ENCODE results near the gene CACNB4.
"Not testable (repeated sequence)": the region's sequence is repeated elsewhere in the genome, so short reads cannot be mapped to it uniquely, and the experiment has no call there.

The CACNB4 gene

DNA sequence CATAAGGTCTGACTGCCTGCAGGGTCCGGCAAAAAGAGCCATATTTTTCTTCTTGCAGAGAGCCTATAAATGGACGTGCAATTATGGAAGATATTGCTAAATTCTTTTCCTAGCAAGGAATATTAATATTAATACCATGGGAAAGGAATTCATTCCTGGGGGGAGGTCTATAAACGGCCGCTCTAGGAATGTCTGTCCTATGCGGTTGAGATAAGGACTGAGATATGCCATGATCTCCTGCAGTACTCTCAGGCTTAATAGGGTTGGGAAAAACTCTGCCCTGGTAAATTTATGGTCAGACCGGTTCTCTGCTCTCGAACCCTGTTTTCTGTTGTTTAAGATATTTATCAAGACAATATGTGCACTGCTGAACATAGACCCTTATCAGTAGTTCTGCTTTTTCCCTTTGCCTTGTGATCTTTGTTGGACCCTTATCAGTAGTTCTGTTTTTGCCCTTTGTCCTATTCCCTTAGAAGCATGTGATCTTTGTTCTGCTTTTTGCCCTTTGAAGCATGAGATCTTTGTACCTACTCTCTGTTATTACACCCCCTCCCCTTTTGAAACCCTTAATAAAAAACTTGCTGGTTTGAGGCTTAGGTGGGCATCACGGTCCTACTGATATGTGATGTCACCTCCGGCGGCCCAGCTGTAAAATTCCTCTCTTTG is 156.2 kb downstream of the CACNB4 start:
- DNase-seq (ENCODE audit: low read depth), result not testable (repeated sequence)

DNA sequence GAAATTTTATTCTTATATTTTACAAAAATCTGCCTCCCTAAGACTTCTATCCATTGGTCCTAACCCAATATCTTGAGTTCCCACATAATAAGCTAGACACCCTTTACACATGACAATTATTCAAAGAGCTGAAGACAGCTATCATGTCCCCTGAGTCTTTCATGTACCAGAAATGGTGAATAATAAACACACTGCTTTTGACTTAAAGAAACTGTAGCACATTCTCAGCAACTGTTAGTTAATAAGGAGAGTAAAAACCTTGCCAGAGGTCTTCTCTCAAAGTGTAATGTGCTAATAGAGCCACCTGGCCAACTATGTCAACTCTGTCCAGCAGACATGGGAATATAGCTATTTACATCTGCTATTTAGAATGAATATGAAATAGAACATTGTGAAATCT is 160.9 kb downstream of the CACNB4 start:
- no peak for DNase-seq (ENCODE audit: low read depth)

DNA sequence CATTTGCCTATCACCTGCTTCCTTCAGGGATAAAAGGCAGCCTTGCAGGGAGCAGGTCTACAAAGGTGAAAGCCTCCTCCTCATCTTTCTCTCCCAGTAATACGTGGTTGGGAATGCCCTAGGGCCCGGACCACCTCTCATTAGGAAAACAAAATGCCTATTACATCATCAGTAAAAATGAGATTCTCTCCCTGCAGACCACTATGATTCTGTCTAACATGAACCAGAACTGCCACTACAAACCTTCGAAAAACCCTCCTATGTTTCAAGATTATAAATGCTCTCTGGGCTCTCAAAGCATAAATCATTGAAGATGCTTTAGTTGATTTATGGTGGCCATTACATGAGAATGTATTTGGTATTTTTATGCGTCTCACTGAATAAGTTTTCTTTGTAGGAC is 162.2 kb downstream of the CACNB4 start:
- DNase-seq (ENCODE audit: low read depth), result no peak

DNA sequence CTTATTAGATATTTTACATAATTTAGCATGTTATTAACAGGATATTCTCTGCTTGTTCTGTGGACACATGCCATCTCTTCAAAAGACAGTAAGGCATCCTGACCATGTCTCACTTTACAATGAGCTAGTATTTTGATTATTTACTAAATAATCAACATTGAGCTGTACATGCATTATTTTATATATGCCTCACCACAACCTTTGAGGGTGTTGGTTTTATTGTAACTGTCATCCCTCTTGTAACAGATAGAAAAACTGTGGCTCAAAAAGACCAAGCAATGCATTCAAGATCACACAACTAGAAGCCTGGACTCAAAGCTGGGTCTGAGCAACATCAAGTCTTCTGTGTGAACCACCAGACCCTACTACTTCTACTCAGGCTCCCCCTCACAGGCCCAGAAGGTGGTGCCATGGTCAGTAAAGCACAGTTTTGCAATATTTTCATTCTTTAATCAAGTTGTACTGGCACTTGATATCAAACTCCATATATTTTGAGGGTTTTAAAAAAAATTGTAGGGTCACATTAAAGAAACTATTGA is 165.5 kb downstream of the CACNB4 start:
- DNase-seq (ENCODE audit: low read depth), result no peak

DNA sequence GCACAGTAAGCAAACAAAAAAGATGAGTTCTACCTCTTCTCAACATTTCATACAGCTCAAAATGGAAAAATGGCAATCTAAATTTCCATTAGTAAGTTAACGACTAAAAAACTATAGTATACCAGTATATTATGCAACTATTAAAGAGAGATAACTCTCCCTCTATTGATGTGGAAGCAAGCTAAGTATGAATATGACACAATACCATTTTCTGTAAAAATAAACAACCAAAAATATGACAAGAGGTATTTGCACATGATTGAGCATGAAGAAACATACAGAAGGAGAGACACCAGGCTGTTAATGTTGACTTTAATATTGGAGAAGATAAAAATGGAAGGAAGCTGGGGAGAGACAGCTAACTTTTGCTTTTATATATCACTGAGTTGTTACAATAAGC is 167.1 kb downstream of the CACNB4 start:
- DNase-seq (ENCODE audit: low read depth), result no peak

DNA sequence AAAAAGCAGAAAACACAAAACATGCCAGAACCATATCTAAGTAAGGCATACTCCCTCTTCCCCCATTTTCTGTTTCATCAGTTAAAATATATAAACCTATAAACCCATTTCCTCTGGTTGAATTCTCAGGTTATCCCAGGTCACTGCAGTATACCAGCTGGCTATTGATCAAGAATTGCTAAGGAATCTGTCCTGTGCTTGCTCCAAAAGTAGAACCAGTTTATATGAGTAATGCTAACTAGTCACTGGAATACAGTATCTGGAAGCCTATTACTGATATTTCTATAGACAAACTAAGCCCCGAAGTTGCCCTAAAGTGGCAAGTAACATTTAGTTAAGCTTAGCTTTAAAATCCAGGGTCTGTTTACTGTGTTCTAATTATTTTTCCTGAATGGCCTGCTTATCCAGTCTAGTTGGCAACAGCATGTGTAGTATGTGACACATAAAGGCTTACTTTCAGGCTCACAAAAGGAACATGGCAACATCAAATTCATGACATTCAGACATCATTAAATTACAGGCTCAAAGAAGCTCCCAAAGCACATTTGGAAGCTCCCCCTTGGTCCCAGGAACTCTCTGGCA is 167.7 kb downstream of the CACNB4 start:
- no peak for DNase-seq (ENCODE audit: low read depth)

DNA sequence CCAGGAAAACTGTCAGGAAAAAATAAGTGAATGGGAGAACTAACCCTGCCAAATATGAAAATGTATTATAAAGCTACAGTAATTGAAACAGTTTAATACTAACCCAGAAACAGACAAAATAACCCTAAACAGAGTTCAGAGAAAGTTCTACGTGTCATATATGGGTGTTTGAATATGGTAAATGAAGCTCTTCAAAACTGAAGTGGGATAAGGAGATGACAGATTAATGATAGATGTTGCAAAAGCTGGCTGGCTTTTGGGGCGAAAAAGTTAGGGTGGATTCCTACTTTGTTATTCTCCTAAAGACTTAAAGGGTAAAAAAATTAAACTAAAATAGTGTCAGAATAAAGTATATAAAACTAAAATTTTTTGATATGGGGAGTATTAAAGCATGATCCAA is 168.8 kb downstream of the CACNB4 start:
- no peak for DNase-seq (ENCODE audit: low read depth)

DNA sequence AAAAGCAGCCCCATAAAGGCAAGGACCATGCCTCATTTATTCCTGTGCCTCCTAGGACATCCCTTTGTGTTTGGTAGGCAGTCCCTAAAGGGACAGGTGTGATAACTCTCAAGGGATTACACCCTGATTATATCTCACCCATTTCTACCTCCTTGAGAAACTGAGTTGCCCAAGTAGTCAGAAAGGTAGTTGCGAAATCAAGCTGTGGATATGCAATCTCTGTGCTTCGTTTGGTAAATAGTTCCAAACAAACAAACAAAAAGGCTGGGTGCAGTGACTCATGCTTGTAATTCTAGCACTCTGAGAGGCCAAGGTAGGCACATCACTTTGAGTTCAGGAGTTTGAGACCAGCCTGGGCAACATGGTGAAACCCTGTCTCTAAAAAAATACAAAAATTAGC is 170.5 kb downstream of the CACNB4 start:
- no peak for DNase-seq (ENCODE audit: low read depth)

DNA sequence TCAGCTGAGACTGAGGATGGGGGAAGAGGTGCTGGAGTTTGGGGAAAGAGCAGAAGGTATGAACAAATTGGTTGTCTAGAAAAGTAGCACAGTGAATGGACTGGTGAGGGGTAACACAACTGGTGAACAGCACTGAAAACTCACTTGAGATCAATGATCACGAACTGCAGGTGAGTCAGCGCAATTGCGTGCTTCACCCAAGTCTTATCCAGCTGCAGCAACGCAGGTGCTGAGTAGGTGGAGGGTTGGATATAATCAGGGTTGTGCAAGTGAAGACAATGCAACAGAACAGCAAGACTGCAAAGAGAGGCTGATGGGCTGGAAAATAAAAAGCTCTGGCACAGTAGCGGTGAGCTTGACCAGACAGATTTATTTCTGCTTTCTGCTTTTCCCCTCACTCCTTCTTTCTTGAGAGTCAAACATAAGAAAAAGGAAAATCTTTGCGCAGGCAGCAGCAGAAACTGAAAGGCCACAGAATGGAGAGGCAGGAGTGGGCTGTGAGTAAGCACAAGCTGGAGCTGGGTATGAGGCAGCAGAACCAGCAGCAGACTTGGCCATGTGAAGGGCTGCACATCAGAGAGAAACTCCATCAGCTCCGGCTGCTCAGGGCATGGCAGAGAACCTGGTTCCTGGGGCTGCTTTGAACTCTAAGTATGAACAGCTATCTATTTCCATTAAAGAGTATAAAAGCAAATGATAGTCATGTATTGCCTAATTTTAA is 171.2 kb downstream of the CACNB4 start:
- DNase-seq (ENCODE audit: low read depth), result no peak

DNA sequence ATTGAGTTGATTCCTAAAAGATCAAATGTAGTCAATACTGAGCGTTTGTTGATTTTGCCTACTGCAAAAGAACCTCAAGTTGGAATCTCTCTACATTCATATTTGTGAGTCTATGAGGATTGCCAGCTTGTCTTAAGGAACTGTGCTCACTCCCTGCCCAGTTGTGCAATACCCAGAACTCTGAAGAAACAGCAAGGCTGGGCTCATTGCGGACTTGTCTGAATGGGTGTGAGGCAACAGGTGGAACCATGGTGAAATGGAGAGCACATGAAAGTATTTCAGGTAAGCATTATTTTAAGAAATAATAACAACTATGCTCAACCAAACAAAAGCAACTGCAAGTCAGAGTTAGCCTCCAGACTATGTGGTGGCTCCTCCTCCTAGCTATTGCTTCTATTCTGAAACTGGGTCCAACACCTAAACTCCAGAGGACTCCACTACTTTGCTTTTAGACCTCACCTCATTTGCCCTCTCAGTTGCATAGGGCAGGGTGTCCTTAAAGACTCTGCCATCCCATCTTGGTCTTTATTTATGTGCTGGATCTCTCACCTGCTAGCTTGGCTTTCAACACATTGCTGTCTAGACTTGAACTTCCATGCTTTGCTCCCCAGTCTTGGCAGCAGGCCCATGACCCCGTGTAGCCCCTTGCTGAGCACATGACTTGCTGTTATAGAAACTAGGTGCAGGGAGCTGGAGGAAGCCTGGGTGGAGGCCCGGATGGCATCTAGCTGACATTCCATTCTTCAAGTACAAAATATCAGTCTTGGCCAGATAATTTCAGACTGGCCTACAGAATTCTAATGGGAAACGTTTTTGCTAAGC is 175.8 kb downstream of the CACNB4 start:
- DNase-seq (ENCODE audit: low read depth), result no peak

DNA sequence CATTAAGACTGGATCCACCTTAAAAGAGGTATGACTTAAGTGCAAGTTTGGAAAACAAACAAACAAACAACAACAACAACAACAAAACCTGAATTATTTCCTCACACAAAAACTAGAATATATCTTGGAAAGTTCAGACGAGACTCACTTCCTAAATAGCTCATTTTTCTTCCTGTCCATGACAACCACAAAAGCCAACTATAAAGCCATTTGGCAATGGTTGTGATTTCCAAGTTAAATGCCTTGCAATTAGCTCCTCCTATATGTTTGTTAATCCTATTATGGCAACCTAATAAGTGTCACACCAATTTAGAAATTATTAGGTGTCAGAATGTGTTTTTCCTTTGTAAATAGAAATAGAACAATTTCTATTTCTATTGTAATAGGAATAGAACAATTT is 179.1 kb downstream of the CACNB4 start:
- DNase-seq (ENCODE audit: low read depth), result no peak

DNA sequence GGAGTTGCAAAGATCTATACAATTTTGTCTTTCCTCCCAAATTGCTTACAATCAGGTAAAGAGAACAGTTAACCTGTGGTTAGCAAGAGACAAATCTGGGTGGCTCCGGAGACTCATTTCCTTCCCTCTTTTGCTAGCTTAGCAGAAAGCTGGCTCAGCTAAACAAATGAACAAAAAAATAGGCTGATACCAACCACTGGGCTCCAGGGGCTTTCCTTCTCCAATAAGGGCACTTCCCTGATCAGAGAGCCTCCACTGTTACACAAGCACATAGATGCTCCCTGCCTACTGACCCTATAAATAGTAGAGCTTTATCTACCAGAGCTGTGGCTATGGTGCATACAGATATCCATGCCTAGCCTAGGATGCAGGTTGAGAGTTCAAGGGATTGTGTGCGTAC is 180.5 kb downstream of the CACNB4 start:
- no peak for DNase-seq (ENCODE audit: low read depth)

DNA sequence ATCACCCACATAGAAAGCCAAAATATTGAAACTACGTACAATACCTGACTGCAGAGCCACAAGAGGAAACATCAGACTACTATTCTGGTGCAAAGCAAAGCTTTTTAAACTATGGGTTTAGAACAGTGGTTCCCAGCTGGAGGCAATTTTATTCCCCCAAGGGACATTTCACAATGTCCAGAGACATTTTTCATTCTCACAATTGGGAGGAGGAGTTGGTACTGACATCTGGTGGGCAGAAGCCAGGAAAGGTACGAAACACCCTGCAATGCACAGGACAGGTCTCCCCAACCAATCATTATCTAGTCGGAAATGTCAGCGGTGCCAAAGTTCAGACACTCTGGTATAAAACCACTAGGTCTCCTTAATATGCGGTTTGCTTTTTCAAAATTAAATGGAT is 182.2 kb downstream of the CACNB4 start:
- no peak for DNase-seq (ENCODE audit: low read depth)

DNA sequence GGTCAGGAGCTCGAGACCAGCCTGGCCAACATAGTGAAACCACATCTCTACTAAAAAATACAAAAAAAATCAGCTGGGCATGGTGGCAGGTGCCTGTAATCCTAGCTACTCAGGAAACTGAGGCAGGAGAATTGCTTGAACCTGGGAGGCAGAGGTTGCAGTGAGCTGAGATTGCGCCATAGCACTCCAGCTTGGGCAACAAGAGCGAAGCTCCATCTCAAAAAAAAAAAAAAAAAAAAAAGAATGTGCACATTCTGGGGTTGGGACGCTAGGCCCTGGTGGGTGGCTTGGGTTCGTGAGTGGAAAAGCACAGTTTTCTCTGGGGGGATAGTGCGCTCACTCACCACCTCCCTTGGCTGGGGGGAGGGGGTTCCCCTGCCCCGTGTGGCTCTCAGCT is 183.2 kb downstream of the CACNB4 start:
- DNase-seq (ENCODE audit: low read depth), result not testable (repeated sequence)

DNA sequence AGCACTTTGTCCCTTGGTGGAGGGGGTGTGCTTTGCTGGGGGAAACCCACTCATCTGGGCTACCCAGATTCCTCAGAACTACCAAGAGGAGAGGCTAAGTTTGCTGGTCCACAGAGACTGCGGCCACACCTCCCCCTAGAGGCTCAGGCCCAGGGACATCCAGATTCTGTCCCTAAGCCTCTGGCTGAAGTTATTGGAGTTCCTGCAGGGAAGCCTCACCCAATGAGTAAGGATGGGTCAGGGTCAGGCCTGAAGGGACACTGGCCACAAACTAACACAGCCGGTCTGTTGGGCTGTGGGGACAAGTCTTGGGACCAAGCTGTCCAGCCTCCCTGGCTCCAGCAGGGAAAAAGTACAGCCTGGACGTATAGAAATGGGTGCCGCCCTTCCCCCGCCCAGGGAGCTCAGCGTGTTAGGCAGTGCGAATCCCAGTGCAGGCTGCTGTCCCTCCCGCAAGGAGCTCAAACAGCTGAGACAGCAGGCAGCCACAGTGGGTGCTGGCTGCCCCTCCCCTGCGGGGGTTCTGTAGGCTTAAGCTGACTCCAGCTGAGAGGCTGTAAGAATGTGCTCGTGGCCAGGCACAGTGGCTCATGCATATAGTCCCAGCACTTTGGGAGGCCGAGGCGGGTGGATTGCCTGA is 183.7 kb downstream of the CACNB4 start:
- no peak for DNase-seq (ENCODE audit: low read depth)

DNA sequence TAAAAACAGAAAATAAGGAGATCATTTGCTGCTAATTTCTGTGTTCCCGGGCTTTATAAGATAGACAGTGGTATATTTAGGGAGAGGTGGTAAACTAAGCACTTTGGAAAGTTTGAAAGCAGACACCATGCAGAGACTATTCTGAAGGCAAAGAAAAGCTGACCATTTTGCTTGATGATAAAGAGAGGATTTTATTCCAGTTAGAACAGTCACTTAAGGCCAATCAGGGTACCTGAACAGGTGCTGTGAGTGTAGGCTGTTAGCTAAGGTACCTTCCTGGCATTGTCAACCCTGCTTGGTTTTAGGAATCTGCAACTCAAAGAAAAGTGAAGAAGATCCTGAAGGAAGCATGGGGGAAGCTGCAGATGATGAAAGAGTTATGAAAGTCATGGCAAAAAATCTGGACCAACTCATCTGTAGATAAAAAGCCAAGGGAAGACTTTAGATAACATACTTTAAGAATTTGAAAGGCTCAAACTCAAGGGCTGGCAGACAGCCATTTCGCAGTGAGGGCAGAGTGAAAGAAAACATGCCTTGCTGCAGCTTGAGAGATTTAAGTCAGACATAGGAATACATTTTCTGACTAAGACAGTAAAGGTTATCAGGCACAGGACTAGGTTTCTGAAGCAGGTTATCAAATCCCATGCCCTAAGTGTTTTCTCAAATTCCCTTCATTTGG is 190.5 kb downstream of the CACNB4 start:
- DNase-seq (ENCODE audit: low read depth), result no peak

DNA sequence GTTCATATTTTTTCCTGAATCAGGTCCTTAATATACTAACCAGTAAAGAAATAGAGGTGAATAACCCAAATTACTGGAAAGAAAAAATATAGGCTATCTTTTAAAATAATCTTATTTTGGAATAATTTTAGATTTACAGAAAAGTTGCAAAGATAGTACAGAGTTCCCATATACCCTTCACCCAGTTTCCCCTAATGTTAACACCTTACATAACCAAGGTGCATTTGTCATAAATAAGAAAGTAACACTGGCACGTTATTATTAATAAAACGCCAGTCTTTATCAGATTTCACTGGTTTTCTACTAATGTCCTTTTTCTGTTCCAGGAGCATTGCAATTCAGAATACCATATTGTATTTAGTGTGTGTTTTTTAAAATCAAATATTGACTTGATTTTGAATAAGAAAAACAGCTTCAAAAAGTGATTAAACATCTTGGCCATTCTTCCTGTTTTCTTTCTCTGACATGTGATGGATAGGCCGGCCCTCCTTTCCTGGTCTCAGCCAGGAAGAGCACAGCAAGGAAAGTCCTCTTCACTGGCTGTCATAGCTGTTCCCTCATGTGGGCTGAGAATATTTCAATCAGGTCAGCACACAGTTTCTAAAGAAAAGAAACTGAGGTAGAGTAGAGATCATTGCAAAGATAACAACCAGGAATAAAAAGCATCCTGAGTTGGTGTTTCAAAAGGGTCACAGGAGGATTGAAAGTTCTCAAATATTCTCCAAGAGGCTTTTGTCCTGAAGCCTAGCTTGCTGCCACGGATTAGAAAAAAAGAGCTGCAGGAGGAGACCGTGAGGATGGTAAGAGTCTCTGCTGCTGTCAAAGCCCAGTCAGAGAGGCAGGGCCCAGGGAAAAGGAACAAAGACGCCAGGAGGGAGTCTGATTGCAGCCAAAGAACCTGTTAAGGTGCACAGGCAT is 191.3 kb downstream of the CACNB4 start:
- no peak for DNase-seq (ENCODE audit: low read depth)

DNA sequence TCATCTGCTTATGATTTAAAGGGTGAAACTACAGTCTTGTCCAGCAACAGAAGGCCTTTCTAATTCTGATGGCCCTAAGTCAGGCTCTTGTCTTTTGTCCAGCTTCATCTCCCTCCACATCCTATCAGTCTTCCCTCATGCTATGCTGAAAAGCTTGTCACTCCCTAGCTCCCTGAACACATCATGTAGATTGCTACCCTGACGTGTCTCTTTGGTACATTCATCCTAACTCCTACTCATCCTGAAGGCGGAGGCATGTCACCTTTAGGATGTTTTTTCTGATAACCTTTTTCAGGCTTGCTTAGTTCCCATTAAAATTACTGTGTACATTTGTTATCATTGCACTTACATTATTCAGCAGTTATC is 192.2 kb downstream of the CACNB4 start:
- no peak for DNase-seq (ENCODE audit: low read depth)

DNA sequence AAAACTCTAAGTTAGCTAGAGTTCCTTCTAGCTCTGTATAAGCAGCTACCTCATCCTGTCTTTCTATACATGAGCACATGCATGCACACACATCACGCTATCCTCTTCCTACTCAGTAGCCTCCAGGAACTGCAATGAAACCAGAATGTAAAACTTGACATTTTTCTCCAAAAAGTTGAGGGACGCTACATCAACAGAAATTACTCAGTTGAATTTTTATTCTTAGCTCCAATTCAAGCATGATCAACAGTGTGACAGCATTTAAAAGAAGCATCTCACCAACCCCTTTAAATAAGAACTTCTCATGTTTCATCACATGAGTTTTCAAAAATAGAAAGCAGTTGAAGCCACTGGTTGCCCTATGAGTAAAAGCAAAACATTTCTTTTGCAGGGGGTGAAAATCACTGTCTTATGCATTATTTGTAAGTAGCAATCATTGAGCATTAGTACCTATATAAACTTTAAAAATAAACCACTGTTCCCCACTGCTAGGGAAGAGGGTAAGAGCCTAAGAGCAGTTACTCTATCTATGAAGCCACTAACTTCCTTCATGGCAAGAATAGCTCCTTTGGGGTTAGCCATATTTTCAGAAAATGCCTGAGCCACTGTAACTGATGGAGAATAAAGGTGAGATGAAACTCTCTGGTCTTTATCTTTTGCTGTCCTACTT is 192.7 kb downstream of the CACNB4 start:
- DNase-seq (ENCODE audit: low read depth), result no peak

DNA sequence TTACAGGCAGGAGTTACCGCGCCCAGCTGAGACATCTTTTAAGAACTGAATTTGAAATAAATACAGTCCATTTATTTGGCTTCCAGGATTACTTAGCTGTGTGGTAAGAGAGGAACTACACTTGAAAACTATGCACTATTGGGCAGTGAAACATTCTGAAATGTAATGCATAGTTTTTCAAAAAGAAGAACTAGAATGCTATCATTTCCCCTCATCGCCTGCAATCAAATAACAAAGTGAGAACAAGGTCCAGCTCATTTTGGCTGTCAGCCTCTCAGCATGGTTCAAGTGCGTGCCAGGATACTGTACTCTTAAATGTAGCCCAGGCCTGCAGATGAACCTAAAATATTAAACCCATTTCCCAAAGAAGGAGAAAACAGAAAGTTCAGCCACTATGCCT is 194.0 kb downstream of the CACNB4 start:
- DNase-seq (ENCODE audit: low read depth), result no peak

Measured in T-helper 22 cell (primary cell).